Measurements from ENCODE around the gene PRELID3B. TPM values are rescaled to one million over a fixed set of nuclear protein-coding genes. Genes with fewer than 3 reads are reported as not detected.

The PRELID3B gene
- total and polyA plus RNA-seq, 5 donors, result 18.3 to 49.0 (median 36.6) TPM

DNA sequence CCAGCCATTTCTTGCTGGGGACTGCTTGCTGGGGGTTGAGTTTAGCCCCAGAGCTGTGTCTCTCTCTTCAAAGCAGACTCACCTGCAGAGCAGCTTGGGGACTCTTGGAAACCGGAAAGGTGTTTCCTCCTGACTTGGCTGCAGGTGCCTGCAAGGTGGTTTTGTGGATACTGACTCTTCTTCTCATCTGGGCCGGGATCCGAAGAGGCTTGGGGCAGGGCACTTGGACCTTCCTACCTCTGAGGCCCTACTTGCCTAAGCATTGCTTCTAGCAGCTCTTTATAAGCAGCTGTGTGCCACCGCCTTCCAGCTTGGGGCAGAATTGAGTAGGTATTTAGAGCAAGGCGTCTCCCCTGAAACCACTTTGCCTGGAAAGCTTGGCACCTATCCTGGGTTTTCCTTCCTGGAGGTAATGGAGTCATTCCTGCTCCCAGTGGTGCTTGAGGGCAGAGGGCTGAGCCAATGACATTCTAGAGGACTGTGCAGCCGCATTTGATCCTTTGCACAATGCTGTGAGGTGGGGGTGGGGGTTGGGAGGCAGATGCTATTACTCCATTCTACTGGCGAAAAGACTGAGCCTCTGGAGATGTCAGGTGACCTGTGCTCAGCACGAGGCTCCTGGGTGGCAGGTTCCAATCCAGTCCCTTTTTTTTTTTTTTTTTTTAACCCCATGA lies 32.1 kb downstream of the PRELID3B start:
- Histone ChIP-seq H3K4me1 (ENCODE audit: control insufficient read depth, insufficient read depth, low read length) (peaks cover 12% of the 10 kb centered on the region), H3K4me3 (ENCODE audit: low read length) (no peak overlapping the region), H3K9me3 (ENCODE audit: control insufficient read depth, low read length) (no peaks in the 10 kb centered on the region), H3K27me3 (ENCODE audit: control insufficient read depth, insufficient read depth) (no peaks in the 10 kb centered on the region), H3K27ac (ENCODE audit: low read length) (peak overlapping the region; percentile 1)
- WGBS, result 76% methylated on average over 8 of the region's 8 CpGs
- ATAC-seq (no peak), DNase-seq (no peak)
- intact Hi-C loops (cut with DNase I), result loop anchor here in 1 of 4 donors (10.0 kb wide), 1 partner anchor 116 kb away; no protein-coding TSS in a partner anchor

DNA sequence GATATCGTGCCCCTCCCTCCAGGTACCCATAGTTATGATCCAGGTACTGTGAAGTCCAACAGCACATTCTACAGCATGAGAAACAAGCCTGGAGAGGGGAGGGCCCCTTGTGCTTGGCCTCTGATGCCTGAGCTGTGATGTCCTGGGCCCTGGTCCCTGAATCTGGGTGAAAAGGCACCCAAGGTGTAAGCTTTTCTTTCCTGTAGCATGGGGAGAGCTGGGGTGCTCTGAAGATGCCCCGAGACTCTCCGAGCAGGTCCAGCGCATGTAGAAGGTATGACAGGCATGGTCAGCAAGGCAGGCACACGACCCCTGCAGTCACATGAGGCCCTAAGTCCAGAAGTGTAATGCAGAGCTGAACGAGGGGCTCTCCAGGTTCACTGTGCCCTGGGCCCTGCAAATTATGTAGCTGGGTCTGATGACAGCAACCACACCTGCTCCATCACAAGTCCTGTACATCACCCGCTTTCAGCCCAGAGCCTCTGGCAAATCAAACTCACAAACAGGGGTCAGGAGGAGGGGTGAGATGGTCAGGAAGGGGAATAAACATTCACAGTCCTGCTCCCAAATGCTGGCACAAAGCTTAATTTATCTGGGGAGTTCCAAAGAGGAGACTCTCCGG lies 33.8 kb downstream of the PRELID3B start:
- 83% methylated on average over 8 of the region's 8 CpGs for WGBS
- no peak for DNase-seq

GRCh38 chr20:59007665-59008511 lies 34.7 kb downstream of the PRELID3B start:
- ATAC-seq (no peak), DNase-seq (peak; percentile 54 to 79 (median 78))
- no peak overlapping the region for H3K27ac ChIP-seq (ENCODE audit: low read length)
- H3K4me3 ChIP-seq (ENCODE audit: low read length), result peak overlapping the region; percentile 76
- H3K4me1 ChIP-seq (ENCODE audit: control insufficient read depth, insufficient read depth, low read length), result peaks cover 12% of the 10 kb centered on the region
- 84% methylated on average over 24 of the region's 24 CpGs for WGBS
- no peaks in the 10 kb centered on the region for H3K9me3 ChIP-seq (ENCODE audit: control insufficient read depth, low read length)
- intact Hi-C loops (cut with DNase I), result no loop called here
- H3K27me3 ChIP-seq (ENCODE audit: control insufficient read depth, insufficient read depth), result no peaks in the 10 kb centered on the region

More for the DNA sequence above, 33.8 kb downstream of the PRELID3B start:
- Histone ChIP-seq H3K27ac (ENCODE audit: low read length) (no peak overlapping the region), H3K4me3 (ENCODE audit: low read length) (no peak overlapping the region), H3K9me3 (ENCODE audit: control insufficient read depth, low read length) (no peaks in the 10 kb centered on the region), H3K27me3 (ENCODE audit: control insufficient read depth, insufficient read depth) (no peaks in the 10 kb centered on the region), H3K4me1 (ENCODE audit: control insufficient read depth, insufficient read depth, low read length) (peaks cover 12% of the 10 kb centered on the region)
- intact Hi-C loops (cut with DNase I), result no loop called here
- ATAC-seq, result no peak

DNA sequence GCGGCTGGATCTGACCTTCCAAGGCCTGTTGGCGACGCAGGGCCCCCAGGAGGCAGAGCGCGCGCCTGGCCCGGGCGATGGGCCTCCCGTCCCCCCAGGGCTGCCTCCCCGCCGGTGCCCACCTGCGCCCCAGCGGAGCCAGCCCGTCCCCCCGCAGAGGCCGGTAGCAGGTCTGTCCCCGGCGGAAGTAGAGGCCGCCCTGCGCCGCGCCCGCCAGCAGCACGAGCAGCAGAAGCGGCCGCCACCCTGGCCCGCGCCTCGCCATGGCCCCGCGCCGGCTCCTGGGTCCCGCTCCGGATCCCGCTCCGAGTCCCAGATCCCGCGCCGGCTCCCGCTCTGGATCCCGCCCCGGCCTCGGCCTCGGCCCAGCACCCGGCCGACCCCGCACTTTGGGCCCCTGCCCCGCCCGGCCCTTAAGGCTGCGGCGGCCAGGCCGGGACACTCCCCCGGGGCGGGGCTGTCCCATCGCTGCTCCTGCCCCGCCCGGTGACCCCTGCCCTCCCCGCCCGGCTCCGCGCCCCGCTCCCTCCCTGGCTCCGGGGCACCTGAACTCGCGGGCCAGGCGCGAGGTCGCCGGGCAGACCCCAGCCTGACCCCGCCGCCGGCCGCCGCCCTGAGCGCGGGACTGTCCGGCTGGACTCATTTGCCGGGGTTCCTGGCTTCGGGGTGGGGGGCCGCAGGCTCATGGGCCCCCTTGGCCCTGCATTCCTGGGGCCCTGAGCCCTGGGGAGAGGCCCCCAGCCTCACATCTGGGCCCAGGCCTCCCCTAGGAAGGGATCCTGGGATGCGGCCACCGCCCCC lies 35.5 kb downstream of the PRELID3B start, which contains the start of gene CTSZ:
CTSZ (minus strand) TSS at position 391 of the 801 bp plus-strand sequence; CDS start at position 265, 126 bp downstream.
- H3K27me3 ChIP-seq (ENCODE audit: control insufficient read depth, insufficient read depth), result no peaks in the 10 kb centered on the region
- DNase-seq (peak; percentile 80 to 93 (median 89)), ATAC-seq (peak; percentile 72 to 86)
- peak within 1 kb of the TSS; percentile 33 for H3K27ac ChIP-seq (ENCODE audit: low read length)
- no peaks in the 10 kb centered on the region for H3K9me3 ChIP-seq (ENCODE audit: control insufficient read depth, low read length)
- H3K4me1 ChIP-seq (ENCODE audit: control insufficient read depth, insufficient read depth, low read length), result peaks cover 12% of the 10 kb centered on the region
- WGBS, result 5% methylated on average over 82 of the region's 82 CpGs
- intact Hi-C loops (cut with DNase I), result no loop called here
- H3K4me3 ChIP-seq (ENCODE audit: low read length), result peak within 1 kb of the TSS; percentile 76

DNA sequence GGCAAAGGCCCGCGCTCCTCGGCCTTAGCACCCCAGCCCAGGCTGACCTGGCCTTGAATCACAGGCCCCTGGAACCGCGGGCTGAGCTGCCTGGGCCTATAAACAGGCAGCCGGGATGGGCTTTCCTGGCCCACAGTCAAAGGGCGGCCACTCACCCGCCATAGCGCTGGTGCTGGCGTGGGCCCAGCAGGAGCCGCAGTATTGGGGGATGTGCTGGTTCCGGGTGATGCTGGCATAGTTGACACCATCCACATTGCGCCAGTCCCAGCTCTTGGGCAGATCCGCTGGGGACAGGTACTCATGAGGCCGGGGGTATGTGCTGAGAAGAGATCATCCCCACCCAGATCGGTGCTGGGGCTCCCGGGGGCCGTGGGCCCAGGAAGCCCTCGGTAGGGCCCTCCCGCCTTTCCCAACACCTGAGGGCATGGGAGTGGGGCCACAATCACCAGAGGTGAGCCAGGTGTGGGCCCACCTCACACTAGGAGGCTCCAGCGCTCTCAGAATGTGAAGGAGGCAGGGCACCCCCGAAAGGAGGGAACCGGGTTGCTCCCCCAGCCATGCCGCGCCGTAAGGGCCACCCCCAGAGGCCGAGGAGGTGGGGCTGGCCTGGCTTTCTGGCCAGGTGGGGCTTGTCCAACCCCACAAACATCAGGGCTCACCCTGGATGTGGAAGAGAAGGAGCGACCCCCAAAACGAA lies 36.3 kb downstream of the PRELID3B start:
- H3K27ac ChIP-seq (ENCODE audit: low read length), result peak overlapping the region; percentile 33
- intact Hi-C loops (cut with DNase I), result no loop called here
- peak; percentile 7 to 38 for ATAC-seq
- H3K4me1 ChIP-seq (ENCODE audit: control insufficient read depth, insufficient read depth, low read length), result peaks cover 11% of the 10 kb centered on the region
- peak in 2 of 3 donors; percentile 63 to 73 for DNase-seq
- WGBS, result 34% methylated on average over 29 of the region's 29 CpGs
- no peaks in the 10 kb centered on the region for H3K27me3 ChIP-seq (ENCODE audit: control insufficient read depth, insufficient read depth)
- H3K4me3 ChIP-seq (ENCODE audit: low read length), result peak overlapping the region; percentile 76
- no peaks in the 10 kb centered on the region for H3K9me3 ChIP-seq (ENCODE audit: control insufficient read depth, low read length)

GRCh38 chr20:59005523-59006166 lies 36.9 kb downstream of the PRELID3B start:
- Histone ChIP-seq H3K27me3 (ENCODE audit: control insufficient read depth, insufficient read depth) (no peaks in the 10 kb centered on the region), H3K27ac (ENCODE audit: low read length) (peak overlapping the region; percentile 13), H3K4me1 (ENCODE audit: control insufficient read depth, insufficient read depth, low read length) (peaks cover 9% of the 10 kb centered on the region), H3K9me3 (ENCODE audit: control insufficient read depth, low read length) (no peaks in the 10 kb centered on the region), H3K4me3 (ENCODE audit: low read length) (peak overlapping the region; percentile 76)
- DNase-seq (no peak), ATAC-seq (no peak)
- intact Hi-C loops (cut with DNase I), result no loop called here
- WGBS, result 76% methylated on average over 3 of the region's 3 CpGs

GRCh38 chr20:59004763-59005522 lies 37.6 kb downstream of the PRELID3B start:
- WGBS, result 41% methylated on average over 17 of the region's 17 CpGs
- DNase-seq (peak; percentile 61 to 87 (median 86)), ATAC-seq (peak; percentile 63 to 71)
- peaks cover 9% of the 10 kb centered on the region for H3K4me1 ChIP-seq (ENCODE audit: control insufficient read depth, insufficient read depth, low read length)
- no peaks in the 10 kb centered on the region for H3K27me3 ChIP-seq (ENCODE audit: control insufficient read depth, insufficient read depth)
- no peaks in the 10 kb centered on the region for H3K9me3 ChIP-seq (ENCODE audit: control insufficient read depth, low read length)
- no peak overlapping the region for H3K4me3 ChIP-seq (ENCODE audit: low read length)
- no peak overlapping the region for H3K27ac ChIP-seq (ENCODE audit: low read length)
- intact Hi-C loops (cut with DNase I), result no loop called here

DNA sequence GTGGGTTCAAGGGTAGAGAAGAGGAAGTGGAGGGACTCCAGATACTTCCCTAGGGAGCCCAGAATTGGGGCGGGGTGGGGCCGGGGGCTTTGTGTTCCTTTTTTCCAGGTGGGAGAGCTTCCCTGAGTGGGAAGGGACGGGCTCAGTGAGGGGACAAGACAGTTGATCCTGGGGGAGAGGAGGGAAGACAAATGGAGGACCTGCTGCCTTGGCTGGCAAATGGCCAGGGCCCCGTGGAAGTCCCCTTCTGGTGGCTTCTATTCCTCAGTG lies 38.2 kb downstream of the PRELID3B start:
- ATAC-seq, result no peak
- WGBS, result 58% methylated on average over 4 of the region's 4 CpGs
- intact Hi-C loops (cut with DNase I), result no loop called here
- peaks cover 9% of the 10 kb centered on the region for H3K4me1 ChIP-seq (ENCODE audit: control insufficient read depth, insufficient read depth, low read length)
- no peak overlapping the region for H3K4me3 ChIP-seq (ENCODE audit: low read length)
- H3K27me3 ChIP-seq (ENCODE audit: control insufficient read depth, insufficient read depth), result no peaks in the 10 kb centered on the region
- H3K27ac ChIP-seq (ENCODE audit: low read length), result no peak overlapping the region
- peak; percentile 48 to 86 (median 80) for DNase-seq
- no peaks in the 10 kb centered on the region for H3K9me3 ChIP-seq (ENCODE audit: control insufficient read depth, low read length)

DNA sequence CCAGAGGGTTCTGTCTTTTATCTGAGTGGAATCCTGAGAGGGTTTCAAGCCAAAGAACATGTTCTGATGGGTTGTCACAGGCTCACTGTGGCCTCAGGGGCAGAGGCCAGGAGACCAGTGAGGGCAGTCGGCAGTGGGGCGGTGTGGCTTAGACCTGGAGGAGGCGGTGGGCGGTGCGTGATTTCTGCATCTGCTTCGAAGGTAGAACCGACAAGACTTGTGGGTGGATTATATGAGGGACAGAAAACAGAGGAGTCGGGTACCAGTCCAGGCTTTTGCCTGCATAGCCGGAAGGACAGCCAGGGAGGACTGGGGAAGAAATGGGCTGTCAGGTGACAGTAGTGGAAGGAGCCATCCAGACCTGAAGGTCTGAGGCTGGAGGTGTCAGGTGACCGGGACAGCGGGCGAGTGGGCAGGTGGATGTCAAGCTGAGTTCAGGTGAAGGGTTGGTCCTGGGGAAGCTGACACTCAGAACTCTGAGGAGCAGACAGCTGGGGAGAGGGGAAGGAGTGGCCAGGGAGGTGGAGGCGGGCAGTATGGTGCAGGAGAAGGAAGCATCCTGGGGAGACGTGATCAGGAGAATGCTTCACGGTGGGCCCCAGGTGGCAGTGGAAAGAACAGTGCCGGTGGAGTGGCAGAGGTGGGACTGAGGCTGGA lies 38.6 kb downstream of the PRELID3B start:
- no peak overlapping the region for H3K27ac ChIP-seq (ENCODE audit: low read length)
- intact Hi-C loops (cut with DNase I), result no loop called here
- ATAC-seq (no peak), DNase-seq (no peak)
- WGBS, result 86% methylated on average over 16 of the region's 16 CpGs
- H3K4me1 ChIP-seq (ENCODE audit: control insufficient read depth, insufficient read depth, low read length), result peaks cover 9% of the 10 kb centered on the region
- H3K27me3 ChIP-seq (ENCODE audit: control insufficient read depth, insufficient read depth), result no peaks in the 10 kb centered on the region
- no peaks in the 10 kb centered on the region for H3K9me3 ChIP-seq (ENCODE audit: control insufficient read depth, low read length)
- no peak overlapping the region for H3K4me3 ChIP-seq (ENCODE audit: low read length)
